ENCODE data around the gene TNPO2.

TNPO2 gene

GRCh38 chr19:12675399-12675798, 48.3 kb downstream of the TNPO2 start:
- DNase-seq, result no peak

DNA sequence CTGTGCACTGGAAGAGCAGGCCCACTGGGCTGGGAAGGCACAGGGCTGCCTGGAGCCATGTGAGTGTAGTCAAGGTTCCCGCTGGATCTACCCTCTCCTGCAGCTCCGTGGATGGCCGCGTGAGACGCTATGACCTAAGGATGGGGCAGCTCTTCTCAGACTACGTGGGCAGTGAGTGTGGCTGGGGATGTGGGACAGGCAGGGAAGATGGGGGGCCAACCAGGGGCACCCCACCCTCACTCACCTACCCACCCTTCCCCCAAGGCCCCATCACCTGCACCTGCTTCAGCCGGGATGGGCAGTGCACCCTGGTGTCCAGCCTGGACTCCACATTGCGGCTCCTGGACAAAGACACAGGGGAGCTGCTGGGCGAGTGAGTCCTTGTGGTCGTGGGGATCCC, 51.0 kb downstream of the TNPO2 start:
- DNase-seq, result no peak

DNA sequence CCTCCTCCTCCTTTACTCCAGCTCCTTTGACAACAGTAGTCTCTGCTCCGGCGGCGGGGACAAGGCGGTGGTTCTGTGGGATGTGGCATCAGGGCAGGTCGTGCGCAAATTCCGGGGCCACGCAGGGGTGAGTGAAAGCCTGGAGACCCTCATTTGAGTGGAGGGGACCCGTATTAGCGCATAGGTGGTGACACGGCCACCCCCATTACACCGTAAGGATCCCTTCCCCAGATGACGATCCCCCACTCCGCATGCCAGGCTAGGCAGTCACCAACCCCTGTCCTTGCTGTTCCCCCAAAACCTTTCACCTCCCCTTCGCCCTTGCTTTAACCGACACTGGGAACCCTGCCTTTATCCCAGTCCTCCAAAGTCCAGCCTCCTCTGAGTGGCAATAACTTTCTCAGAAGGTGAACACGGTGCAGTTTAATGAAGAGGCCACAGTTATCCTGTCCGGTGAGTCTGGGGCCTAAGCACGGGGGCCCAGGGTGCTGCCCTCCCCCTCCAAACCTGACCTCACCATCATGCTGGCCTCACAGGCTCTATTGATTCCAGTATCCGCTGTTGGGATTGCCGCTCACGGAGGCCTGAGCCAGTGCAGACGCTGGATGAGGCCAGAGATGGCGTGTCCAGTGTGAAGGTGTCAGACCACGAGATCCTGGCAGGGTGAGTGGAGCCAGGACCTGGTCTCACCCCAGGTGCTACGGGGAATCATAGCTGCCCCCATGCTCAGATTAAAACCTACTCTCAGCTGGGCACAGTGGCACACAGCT, 53.4 kb downstream of the TNPO2 start:
- no peak for DNase-seq

DNA sequence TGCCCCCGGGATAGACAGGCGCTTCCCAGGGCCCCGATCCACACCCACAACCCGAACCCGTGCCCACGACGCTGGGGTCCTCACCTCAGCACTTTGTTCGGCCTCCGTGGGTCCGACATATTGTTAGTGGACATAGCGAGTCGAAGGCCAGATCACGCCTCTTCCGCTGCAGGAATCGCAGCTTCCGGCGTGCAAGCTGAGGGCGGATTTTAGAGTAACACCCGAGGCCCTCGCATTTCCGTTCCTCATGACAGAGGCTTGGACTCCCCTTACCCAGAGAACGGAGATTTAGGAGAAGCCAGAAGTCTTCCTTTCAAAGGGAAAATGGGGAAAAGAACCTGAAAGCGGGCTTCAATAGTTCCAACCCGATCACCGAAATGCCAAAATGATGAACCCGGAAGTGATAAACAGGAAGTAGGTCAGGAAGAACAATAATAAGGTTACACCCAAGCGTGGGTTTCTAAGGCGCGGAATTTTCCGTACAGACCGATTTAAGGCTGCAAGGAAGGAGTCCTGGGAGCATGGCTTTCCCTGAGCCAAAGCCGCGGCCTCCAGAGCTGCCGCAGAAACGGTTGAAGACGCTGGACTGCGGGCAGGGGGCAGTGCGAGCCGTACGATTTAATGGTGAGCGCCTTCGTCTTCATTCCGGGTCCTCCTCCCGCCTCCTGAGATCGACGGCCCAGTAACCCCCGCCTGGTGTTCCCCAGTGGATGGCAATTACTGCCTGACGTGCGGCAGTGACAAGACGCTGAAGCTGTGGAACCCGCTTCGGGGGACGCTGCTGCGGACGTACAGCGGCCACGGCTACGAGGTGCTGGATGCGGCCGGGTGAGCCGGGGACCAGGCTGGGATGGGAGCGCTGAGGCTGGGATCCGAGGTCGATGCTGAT, 54.2 kb downstream of the TNPO2 start:
- DNase-seq, result peak; percentile 47

DNA sequence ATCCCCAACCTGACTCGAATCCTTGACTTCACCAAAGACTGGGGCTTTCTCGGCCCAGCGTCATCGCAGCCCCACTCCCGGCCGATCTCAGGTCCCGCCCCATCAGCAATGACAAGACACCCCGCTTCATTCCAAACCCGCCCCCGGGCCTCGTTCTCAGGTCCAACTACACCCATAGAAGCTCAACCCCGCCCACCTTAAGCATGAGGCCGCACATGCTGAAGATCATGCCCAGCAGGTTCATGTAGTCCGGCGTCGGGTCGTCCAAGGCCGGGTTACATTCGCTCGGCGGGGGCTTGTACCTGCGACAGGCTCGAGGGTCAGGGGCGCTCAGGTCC, 54.8 kb downstream of the TNPO2 start:
- DNase-seq, result no peak

GRCh38 chr19:12668346-12668745, 55.4 kb downstream of the TNPO2 start:
- no peak for DNase-seq

DNA sequence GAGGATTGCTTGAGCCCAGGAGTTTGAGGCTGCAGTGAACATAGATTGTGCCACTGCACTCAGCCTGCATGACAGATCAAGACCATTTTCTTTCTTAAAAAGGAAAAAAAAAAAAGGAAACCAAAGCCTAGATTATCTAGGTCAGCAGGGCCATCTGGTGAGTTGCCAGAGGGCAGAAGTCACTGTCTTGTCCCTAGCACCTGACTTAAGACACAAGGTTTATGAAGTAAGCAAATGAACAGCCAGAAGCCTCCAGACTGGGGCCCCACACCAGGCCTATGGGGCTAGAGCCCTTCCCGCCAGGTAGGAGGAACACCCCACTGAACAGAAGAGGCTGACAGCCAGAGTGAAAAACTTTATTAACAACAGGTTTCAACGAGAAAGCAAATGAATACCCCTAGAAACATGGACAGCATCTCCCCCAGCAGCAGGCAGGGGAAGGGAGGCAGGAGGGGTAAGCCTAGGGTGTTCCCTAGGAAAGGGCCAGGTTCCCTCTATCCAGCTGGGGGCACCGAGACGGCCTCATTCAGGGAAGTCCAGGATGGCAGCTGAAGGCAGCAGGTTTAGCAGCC, 55.9 kb downstream of the TNPO2 start:
- no peak for DNase-seq

DNA sequence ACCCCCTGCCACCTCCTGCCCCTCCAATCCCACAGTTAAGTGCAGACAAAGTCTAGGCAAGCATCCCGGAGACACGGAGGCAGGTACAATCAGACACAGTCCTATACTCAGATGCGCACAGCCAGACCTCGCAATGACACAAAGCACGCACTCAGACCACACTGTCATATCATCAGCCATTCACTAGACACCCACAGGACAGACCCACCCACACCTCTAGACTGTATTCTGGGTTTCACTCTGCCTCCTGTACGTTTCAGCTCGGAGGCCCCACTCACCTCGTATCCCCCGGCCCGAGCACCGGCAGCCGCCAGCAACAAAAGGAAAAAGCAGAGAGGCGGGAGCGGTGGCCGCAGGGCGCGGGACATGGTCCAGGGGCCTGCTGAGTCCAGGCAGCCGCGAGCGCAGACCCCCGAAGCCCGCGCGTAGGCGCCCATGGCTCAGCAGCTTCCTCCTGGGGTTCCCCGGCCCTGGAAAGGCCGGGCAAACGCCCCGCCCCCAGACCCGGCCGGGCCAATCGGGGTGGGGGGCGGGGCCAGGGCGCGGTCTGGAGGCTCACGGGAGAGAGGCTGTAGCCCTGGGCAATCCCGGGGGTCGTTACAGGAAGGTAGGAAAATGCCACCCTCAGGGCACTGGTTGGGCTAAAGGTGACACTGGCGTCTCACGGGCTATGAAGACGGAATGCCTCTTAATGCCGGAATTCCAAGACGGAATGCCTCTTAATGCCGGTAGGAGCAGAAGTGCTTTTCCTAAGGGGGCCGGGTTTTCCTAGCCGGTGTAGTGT, 57.3 kb downstream of the TNPO2 start, which contains the start of the genes MAN2B1 and WDR83:
Gene MAN2B1 (minus strand): TSS at position 478 of the 784 bp plus-strand sequence. CDS start 41 bp downstream, at position 437.
Gene WDR83 (plus strand): TSS at position 543 of the 784 bp plus-strand sequence. CDS start 2,984 bp downstream, outside the sequence.
- DNase-seq, result peak; percentile 40

DNA sequence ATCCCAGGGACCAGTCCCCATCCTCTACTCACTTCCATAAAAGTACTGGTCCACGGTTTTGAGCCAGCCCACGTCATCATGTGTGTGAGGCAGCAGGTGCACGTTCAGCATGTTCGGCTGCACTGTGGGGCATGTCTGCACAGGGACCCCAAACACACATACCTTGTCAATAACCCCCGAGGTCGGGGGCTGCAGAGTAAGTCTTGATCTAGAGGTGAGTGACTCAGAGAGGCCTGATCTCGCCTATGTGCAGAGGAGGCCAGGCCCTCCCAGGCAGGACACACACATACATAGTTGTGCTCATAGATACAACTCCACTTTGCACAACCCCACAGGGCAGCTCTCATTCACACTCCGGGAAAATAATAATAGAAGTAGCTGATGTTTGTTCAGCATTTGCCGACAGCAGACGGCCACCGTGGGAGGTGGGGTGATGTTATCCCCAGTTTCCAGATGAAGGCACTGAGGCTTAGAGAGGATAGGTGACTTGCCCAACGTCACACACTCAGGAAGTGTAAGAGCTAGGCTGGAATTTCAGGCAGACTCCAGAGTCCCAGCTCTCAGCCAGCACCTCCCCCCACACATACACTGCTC, 58.0 kb downstream of the TNPO2 start:
- DNase-seq, result no peak

- DNase-seq, result no peak
Measured at GRCh38 chr19:12665281-12665573, 58.5 kb downstream of the TNPO2 start.

DNA sequence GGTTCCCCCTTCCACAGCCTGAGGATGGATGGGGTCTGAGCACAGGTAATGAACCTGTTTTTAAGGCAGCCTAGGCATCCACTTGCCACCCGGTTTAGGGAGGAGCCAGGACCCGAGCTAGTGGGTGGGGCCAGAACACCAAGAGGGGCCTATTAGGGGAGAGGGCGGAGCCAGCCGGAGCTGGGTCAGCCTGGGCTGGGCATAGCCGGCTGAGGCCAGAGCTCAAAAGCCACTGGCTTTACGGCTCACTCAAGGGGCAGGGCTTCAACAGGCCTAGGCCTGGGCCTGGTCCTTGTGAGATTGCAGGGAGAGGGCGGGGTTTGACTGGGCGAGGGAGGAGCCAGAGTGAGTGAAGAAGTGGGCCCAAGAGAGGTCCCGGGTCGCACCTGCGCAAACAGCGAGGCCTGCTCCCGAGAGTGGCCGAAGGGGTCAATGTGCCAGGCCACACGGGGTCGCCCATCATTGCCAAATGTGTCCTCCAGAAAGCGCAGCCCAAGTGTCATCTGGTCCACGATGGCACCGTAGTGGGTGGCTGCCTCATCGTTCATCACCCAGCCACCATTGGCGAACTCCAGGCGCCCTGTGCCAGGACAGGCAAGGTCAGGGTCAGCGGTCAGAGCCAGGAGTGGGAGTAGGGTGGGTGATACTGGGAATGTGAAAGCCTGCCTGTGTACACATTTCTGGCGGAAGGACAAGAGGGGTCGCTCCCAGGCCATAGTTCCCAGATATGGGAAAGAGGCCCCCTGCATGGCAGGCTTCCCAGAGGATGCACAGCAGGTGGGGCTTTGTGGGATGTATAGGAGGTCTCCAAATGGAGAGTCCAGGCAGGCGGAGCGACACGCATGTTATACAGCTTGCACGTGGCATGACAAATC, 59.1 kb downstream of the TNPO2 start:
- no peak for DNase-seq

DNA sequence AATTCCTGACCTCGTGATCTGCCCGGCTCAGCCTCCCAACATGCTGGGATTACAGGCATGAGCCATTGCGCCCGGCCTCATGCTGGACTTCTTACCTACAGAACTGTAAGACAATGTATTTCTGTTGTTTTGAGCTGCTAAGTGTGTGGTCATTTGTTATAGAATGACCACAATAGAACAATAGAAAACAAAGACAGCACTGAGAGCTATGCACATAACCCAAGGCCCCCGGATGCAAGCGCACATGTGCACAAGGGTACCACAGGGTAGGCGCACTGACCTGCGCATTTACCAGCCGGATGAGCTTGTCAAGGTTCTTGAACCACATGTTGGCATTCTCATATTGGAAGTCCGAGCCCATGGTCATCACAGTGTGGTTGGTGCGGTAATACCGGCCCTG, 62.8 kb downstream of the TNPO2 start:
- DNase-seq, result no peak

DNA sequence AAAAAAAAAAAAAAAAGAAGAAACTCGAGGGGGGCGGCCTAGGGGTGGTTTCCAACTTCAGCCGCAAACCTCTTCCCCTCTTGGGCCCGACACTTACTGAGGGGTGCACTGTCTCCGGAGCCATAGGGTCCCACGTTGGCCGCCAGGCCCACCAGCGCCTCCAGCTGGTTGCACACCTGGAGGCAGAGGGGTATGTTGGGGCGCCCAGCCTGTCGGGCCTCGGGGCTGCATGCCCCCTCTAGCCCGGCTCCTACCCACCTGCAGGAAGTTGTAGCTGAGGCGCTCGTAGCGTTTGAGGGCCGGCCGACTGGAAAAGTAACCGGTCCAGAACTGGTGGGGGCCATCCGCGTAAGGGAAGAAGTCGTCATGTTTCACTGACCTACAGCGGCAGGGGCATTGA, 65.8 kb downstream of the TNPO2 start:
- DNase-seq, result no peak

DNA sequence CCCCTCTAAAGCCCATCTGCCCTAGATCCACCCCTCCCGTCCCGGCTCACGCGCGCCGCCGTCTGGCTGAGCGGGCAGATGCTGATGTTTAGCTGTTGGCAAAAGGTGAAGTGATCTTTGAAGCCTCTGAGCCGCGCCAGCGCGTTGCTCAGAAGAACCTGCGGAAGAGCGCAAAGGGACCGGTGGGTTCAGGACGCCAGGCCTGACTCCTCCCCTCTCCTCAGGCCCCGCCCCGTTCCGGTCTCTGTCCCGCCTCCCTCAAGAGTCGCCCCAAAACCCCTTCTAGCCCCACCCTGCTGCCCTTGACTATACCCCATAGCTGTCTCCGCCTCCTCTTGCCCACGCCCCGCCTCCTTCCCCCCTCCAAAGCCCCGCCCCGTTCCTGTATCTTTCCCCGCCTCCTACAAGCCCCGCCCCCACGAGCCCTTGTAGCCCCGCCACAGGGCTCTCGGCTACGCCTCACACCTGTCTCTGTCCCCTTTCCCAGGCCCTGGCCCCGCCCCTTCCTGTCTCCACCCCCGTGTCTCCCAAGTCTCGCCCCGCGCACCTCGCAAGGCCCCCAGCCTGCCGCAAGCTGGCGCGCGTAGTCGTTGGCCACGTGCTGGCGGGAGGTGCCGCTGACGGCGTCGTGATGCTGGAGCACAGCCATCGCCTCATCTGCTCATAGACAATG, 66.7 kb downstream of the TNPO2 start:
- no peak for DNase-seq

- DNase-seq, result no peak
Measured at GRCh38 chr19:12655546-12655945, 68.2 kb downstream of the TNPO2 start.

DNA sequence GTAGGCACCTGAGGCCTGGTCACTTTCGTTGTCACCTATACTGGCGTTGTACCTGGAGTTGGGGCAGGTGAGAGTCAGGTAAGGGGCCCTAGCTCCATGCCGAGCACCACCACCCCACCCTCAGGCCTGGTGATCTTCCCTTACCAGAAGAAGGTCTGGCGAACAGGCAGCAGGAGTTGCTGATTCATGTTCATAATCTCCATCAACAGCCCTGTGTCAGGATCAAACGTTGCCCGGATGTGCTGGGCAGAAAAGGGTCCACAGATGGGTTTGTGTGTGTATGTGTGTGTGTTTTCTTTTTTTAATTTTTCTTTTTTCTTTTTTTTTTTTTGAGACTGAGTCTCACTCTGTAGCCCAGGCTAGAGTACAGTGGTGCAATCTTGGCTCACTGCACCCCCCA, 71.5 kb downstream of the TNPO2 start:
- no peak for DNase-seq

- no peak for DNase-seq
Measured at GRCh38 chr19:12649941-12650340, 73.8 kb downstream of the TNPO2 start.

Measured in GOT3 (cell line).